Measurements from ENCODE around the gene SERPIND1. TPM values are rescaled to one million over a fixed set of nuclear protein-coding genes. Genes with fewer than 3 reads are reported as not detected.

Gene SERPIND1
- total RNA-seq, 4 donors from 2014 or later = not detected

DNA sequence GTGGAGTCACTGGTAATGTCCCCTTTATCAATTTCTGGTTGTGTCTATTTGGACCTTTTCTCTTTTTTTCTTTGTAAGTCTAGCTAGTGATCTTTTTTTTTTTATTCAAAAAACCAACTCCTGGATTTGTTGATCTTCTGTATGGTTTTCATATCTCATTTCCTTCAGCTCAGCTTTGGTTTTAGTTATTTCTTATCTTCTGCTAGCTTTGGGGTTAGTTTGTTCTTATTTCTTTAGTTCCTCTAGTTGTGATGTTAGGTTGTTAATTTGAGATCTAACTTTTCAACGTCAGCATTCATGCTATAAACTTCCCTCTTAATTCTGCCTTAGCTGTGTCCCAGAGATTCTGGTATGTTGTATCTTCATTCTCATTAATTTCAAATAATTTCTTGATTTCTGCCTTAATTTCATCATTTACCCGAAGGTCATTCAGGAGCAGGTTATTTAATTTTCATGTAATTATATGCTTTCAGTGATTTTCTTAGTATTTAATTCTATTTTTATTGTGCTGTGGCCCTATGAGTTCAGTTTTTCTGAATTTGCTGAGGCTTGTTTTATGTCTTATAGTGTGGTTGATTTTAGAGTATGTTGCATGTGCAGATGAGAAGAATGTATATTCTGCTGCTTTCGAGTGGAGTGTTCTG, 55.7 kb downstream of the SERPIND1 start:
- TF ChIP-seq CTCF (IDR thresholded peaks at IDR 0.05) (no peak), POLR2A (IDR thresholded peaks at IDR 0.05) (no peak)
- Histone ChIP-seq H3K4me3 (no peak overlapping the region), H3K27ac (no peak overlapping the region), H3K9me3 (no peaks in the 10 kb centered on the region), H3K4me1 (no peaks in the 10 kb centered on the region), H3K27me3 (no peaks in the 10 kb centered on the region), H3K36me3 (peaks cover 0 to 69% (median 0%) of the 10 kb centered on the region in 3 donors)
- DNase-seq = no peak

- DNase-seq = no peak
- Histone ChIP-seq H3K4me3 (no peak overlapping the region), H3K27ac (no peak overlapping the region), H3K27me3 (no peaks in the 10 kb centered on the region), H3K4me1 (no peaks in the 10 kb centered on the region), H3K9me3 (no peaks in the 10 kb centered on the region), H3K36me3 (peaks cover 0 to 48% (median 0%) of the 10 kb centered on the region in 3 donors)
- TF ChIP-seq CTCF (IDR thresholded peaks at IDR 0.05) = no peak
Measured at GRCh38 chr22:20833225-20833665, 59.3 kb downstream of the SERPIND1 start.

DNA sequence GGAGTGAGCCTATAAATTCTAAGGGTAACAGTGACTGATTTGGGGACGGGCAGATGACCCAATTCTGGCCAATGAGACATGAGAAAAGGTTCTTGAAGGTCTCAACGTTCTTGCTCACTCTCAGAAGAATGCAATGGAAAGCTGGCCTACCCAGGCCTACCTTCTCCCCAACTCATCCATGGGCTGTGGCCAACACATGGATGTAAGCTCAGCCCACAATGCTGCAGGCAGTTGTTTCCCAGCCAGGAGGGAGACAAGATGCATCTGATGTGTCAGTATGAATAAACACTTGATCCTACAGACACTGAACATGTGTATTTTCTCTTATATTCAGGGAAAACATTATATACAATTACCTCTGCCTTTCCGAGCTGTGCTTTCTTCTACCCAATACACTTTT, 60.3 kb downstream of the SERPIND1 start:
- H3K4me3 ChIP-seq = no peak overlapping the region
- no peak for DNase-seq
- H3K36me3 ChIP-seq = peaks cover 0 to 45% (median 0%) of the 10 kb centered on the region in 3 donors
- no peaks in the 10 kb centered on the region for H3K9me3 ChIP-seq
- no peak overlapping the region for H3K27ac ChIP-seq
- TF ChIP-seq CTCF (IDR thresholded peaks at IDR 0.05) = no peak
- no peak for TF ChIP-seq POLR2A (IDR thresholded peaks at IDR 0.05)
- H3K27me3 ChIP-seq = no peaks in the 10 kb centered on the region
- H3K4me1 ChIP-seq = no peaks in the 10 kb centered on the region

- H3K27me3 ChIP-seq = no peaks in the 10 kb centered on the region
- TF ChIP-seq POLR2A (IDR thresholded peaks at IDR 0.05) = no peak
- no peak for TF ChIP-seq CTCF (IDR thresholded peaks at IDR 0.05)
- no peaks in the 10 kb centered on the region for H3K9me3 ChIP-seq
- H3K36me3 ChIP-seq = peaks cover 0 to 45% (median 0%) of the 10 kb centered on the region in 3 donors
- H3K4me3 ChIP-seq = no peak overlapping the region
- no peaks in the 10 kb centered on the region for H3K4me1 ChIP-seq
- DNase-seq = no peak
- H3K27ac ChIP-seq = no peak overlapping the region
Measured at GRCh38 chr22:20834725-20835124, 60.8 kb downstream of the SERPIND1 start.

Other genes starting within 250 kb of the SERPIND1 start
- gene PI4KA, start 84.7 kb downstream of the SERPIND1 start, total RNA-seq = 100 to 1,000 TPM in 3 of 4 donors, 10 to 100 TPM in 1; 99.7 to 184 (median 161) TPM
- gene SNAP29, start 84.9 kb downstream of the SERPIND1 start, total RNA-seq = 10 to 100 TPM; 13.2 to 21.5 (median 18.3) TPM
- gene CRKL, start 143.3 kb downstream of the SERPIND1 start, total RNA-seq = 10 to 100 TPM; 39.6 to 58.8 (median 58.2) TPM
- 10 to 100 TPM in 3 of 4 donors, 1 to 10 TPM in 1; 9.5 to 21.9 (median 11.7) TPM for gene AIFM3, start 193.1 kb downstream of the SERPIND1 start, total RNA-seq
- 100 to 1,000 TPM in 1 of 4 donors, 10 to 100 TPM in 3; 65.5 to 144 (median 88.5) TPM for gene LZTR1, start 208.2 kb downstream of the SERPIND1 start, total RNA-seq
- gene THAP7, start 228.0 kb downstream of the SERPIND1 start, total RNA-seq = 10 to 100 TPM; 19.8 to 54.7 (median 29.5) TPM
- 1 to 10 TPM in 2 of 4 donors, not detected in 2; 1.7 to 2.0 TPM for gene P2RX6, start 241.1 kb downstream of the SERPIND1 start, total RNA-seq

Data from Peyer's patch (tissue), 4 donors.